Osteocyte (in vitro differentiated cells): Measurements from ENCODE around the gene SCFD2. TPM values are rescaled to one million over a fixed set of nuclear protein-coding genes. Genes with fewer than 3 reads are reported as not detected.

Experiments
- DNase-seq: peaks from one replicate; pipeline ENCODE4 v3.0.0; 2021; ENCODE audit warnings: mixed read lengths; ENCODE audit not compliant: unreplicated experiment; ENCODE audit errors: extremely low spot score
- H3K27ac Mint-ChIP-seq: one replicate; pipeline ENCODE4 v1.8.0; 2021; ENCODE audit warnings: mild to moderate bottlenecking, mixed read lengths; ENCODE audit not compliant: unreplicated experiment
- H3K27me3 Mint-ChIP-seq: one replicate; pipeline ENCODE4 v1.8.0; 2021; ENCODE audit warnings: mixed read lengths; ENCODE audit not compliant: unreplicated experiment
- H3K36me3 Mint-ChIP-seq: one replicate; pipeline ENCODE4 v1.8.0; 2021; ENCODE audit warnings: mixed read lengths; ENCODE audit not compliant: unreplicated experiment
- H3K4me1 Mint-ChIP-seq: one replicate; pipeline ENCODE4 v1.8.0; 2021; ENCODE audit warnings: mixed read lengths; ENCODE audit not compliant: unreplicated experiment
- H3K4me3 Mint-ChIP-seq: one replicate; pipeline ENCODE4 v1.8.0; 2021; ENCODE audit warnings: mild to moderate bottlenecking, moderate library complexity, mixed read lengths; ENCODE audit not compliant: unreplicated experiment
- H3K9me3 Mint-ChIP-seq: one replicate; pipeline ENCODE4 v1.8.0; 2021; ENCODE audit warnings: mixed read lengths; ENCODE audit not compliant: unreplicated experiment
- total RNA-seq: library from RNA; stranded (reverse); gene quantifications from 2 replicates; pipeline ENCODE4 v1.2.1, GENCODE V29; 2021
- TF ChIP-seq, protein P1 (sequence below): fragments of 200-600 bp; sonication (generic); IDR thresholded peaks from 2 replicates; pipeline ENCODE4 v1.5.0; 2021; ENCODE audit warnings: antibody characterized with exemption, mild to moderate bottlenecking, moderate library complexity

Gene SCFD2
- total RNA-seq, 1 donor from 2014 or later: 14.0 TPM

DNA sequence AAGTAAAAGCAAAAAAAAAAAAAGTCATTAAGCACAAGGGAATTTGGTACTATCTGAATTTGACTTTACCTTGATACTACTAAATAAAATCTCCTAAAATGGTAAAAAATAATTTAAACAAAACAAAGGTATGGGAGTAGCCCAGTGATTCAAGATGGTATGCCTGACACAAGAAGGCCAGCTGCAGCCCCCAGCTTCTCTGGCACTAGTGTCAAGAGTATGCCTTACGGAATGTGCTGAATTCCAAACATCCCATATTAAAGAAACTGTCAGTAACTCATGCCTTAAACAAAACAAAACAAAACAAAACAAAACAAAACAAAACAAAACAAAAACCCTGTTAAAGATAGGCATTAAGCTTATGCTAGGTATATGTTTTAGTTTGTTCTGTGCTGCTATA lies 422.9 kb downstream of the SCFD2 start:
- H3K36me3 Mint-ChIP-seq: no peaks in the 10 kb centered on the region
- H3K27me3 Mint-ChIP-seq: no peaks in the 10 kb centered on the region
- no peak for DNase-seq
- H3K9me3 Mint-ChIP-seq: no peaks in the 10 kb centered on the region
- TF ChIP-seq, protein P1, sequence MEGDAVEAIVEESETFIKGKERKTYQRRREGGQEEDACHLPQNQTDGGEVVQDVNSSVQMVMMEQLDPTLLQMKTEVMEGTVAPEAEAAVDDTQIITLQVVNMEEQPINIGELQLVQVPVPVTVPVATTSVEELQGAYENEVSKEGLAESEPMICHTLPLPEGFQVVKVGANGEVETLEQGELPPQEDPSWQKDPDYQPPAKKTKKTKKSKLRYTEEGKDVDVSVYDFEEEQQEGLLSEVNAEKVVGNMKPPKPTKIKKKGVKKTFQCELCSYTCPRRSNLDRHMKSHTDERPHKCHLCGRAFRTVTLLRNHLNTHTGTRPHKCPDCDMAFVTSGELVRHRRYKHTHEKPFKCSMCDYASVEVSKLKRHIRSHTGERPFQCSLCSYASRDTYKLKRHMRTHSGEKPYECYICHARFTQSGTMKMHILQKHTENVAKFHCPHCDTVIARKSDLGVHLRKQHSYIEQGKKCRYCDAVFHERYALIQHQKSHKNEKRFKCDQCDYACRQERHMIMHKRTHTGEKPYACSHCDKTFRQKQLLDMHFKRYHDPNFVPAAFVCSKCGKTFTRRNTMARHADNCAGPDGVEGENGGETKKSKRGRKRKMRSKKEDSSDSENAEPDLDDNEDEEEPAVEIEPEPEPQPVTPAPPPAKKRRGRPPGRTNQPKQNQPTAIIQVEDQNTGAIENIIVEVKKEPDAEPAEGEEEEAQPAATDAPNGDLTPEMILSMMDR: no peak
- H3K4me1 Mint-ChIP-seq: no peaks in the 10 kb centered on the region
- no peak overlapping the region for H3K27ac Mint-ChIP-seq
- no peak overlapping the region for H3K4me3 Mint-ChIP-seq

DNA sequence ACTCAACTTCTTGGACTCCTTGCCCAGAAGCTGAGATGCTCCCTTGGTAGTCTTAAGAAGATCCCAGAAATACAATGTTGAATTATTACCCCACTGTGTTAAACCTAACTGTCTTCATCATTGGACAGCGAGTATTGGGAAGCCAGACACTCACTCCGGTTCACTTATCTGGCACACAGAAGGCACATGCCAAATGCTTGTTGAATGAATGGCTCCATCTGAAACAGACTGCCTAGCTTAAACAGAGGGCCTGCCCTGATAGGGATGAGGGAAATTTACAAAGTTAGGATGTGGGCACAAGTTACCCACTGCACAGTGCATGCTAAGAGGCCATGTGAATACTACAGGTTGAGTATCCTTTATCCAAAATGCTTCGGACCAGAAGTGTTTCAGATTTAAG lies 424.4 kb downstream of the SCFD2 start:
- no peak overlapping the region for H3K27ac Mint-ChIP-seq
- no peaks in the 10 kb centered on the region for H3K27me3 Mint-ChIP-seq
- TF ChIP-seq, protein P1: no peak
- H3K4me1 Mint-ChIP-seq: no peaks in the 10 kb centered on the region
- no peaks in the 10 kb centered on the region for H3K9me3 Mint-ChIP-seq
- H3K36me3 Mint-ChIP-seq: no peaks in the 10 kb centered on the region
- DNase-seq: no peak
- no peak overlapping the region for H3K4me3 Mint-ChIP-seq

DNA sequence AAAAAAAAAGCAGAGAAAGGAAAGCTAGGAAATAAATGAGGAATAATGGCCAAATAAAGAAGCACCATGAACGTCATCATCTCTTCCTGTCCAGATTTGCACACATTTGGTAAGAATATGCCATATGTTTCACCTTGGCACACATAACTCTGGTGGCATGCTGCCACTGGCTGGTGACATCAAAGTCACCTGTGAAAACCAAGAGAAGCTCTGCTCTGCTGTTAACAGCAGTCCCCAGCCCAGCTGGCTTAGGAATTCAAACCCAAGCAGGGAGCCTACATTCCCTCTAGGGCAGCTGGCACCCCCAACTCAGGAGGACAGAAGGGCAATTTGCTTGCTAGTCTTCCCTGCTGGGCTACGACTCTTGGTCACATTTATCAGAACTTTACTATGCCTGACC lies 426.1 kb downstream of the SCFD2 start:
- no peaks in the 10 kb centered on the region for H3K9me3 Mint-ChIP-seq
- H3K27me3 Mint-ChIP-seq: no peaks in the 10 kb centered on the region
- H3K27ac Mint-ChIP-seq: no peak overlapping the region
- DNase-seq: no peak
- no peak overlapping the region for H3K4me3 Mint-ChIP-seq
- TF ChIP-seq, protein P1: no peak
- H3K4me1 Mint-ChIP-seq: no peaks in the 10 kb centered on the region
- no peaks in the 10 kb centered on the region for H3K36me3 Mint-ChIP-seq

DNA sequence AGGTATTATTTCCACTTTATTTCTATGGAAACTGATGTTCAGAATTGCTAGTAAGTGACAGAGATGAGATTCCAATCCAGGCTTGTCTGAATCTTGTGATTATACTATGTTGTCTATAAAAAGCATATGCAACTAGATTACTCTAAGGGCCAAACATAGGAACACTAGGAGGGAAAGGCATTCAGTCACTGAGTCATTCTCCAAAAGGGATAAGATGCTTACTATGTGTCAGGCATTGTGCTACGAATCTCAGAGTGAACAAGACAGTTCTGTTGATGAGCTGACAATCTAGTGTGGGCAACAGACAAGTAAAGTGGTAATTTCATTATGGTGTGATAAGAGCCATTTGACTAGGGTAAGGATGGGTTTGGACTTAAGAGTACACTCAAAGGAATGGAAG lies 426.5 kb downstream of the SCFD2 start:
- H3K36me3 Mint-ChIP-seq: no peaks in the 10 kb centered on the region
- TF ChIP-seq, protein P1: no peak
- DNase-seq: no peak
- H3K27ac Mint-ChIP-seq: no peak overlapping the region
- no peaks in the 10 kb centered on the region for H3K4me1 Mint-ChIP-seq
- H3K4me3 Mint-ChIP-seq: no peak overlapping the region
- H3K9me3 Mint-ChIP-seq: no peaks in the 10 kb centered on the region
- H3K27me3 Mint-ChIP-seq: no peaks in the 10 kb centered on the region

DNA sequence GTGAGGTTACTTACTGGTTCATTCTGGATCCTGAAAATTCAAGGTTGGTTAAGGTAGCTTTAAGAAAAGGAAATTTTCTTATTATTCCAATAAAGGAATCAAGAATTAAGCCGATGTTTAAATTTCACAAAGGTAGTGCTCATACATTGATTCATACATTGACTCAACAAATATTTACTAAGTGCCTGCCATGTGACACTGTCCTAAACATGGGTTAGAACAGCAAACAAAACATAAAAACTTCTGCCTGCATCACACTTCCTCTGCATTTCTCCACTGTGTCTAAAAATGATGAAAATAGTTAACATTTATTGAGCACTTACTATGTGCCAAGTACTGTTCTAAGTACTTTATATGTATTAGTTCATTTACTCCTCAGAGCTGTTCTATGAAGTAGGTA lies 428.0 kb downstream of the SCFD2 start:
- Mint-ChIP-seq H3K4me3 (no peak overlapping the region), H3K4me1 (peaks cover 2% of the 10 kb centered on the region), H3K27me3 (no peaks in the 10 kb centered on the region), H3K27ac (no peak overlapping the region), H3K9me3 (peaks cover 3% of the 10 kb centered on the region), H3K36me3 (no peaks in the 10 kb centered on the region)
- TF ChIP-seq, protein P1: no peak
- DNase-seq: no peak
